DOHH2 (cell line): ENCODE measurements around the gene ELANE.

Experiments used
- H3F3A ChIP-seq: fragments of 200-600 bp; sonication (generic), shearing (Covaris generic); 2 replicates; pipeline ENCODE4 v1.6.0; 2016; ENCODE audit warnings: antibody characterized with exemption, mild to moderate bottlenecking; ENCODE audit not compliant: control insufficient read depth, insufficient read depth
- H3K27ac ChIP-seq: fragments of 200-600 bp; sonication (generic); 2 replicates; pipeline ENCODE4 v1.5.1; 2014; ENCODE audit warnings: low read depth, mild to moderate bottlenecking, low read length, moderate library complexity
- H3K27me3 ChIP-seq: fragments of 200-600 bp; sonication (generic); 2 replicates; pipeline ENCODE4 v1.6.1; 2014; ENCODE audit warnings: mild to moderate bottlenecking, low read length, mixed read lengths; ENCODE audit not compliant: control insufficient read depth
- H3K36me3 ChIP-seq: fragments of 200-600 bp; sonication (generic); 2 replicates; pipeline ENCODE4 v1.6.1; 2014; ENCODE audit warnings: mild to moderate bottlenecking, low read length, moderate library complexity, mixed read lengths; ENCODE audit not compliant: control insufficient read depth
- H3K4me1 ChIP-seq: fragments of 200-600 bp; sonication (generic); 2 replicates; pipeline ENCODE4 v1.6.1; 2014; ENCODE audit warnings: mild to moderate bottlenecking, low read length, mixed read lengths; ENCODE audit not compliant: control insufficient read depth
- H3K4me2 ChIP-seq: fragments of 200-600 bp; sonication (generic); 2 replicates; pipeline ENCODE4 v1.6.0; 2014; ENCODE audit warnings: mild to moderate bottlenecking, low read length, moderate library complexity
- H3K4me3 ChIP-seq: fragments of 200-600 bp; sonication (generic); 2 replicates; pipeline ENCODE4 v1.5.1; 2014; ENCODE audit warnings: mild to moderate bottlenecking, low read length, mixed read lengths
- H3K79me2 ChIP-seq: fragments of 200-600 bp; sonication (generic); 2 replicates; pipeline ENCODE4 v1.6.1; 2014; ENCODE audit warnings: mild to moderate bottlenecking, low read length, mixed read lengths; ENCODE audit not compliant: control insufficient read depth
- H3K9me2 ChIP-seq: fragments of 200-600 bp; sonication (generic); replicated peaks from 2 replicates; pipeline ENCODE4 v1.6.1; 2014; ENCODE audit warnings: mild to moderate bottlenecking, low read length, mixed read lengths; ENCODE audit not compliant: control insufficient read depth
- H3K9me3 ChIP-seq: fragments of 200-600 bp; sonication (generic); 2 replicates; pipeline ENCODE4 v1.6.1; 2014; ENCODE audit warnings: antibody characterized with exemption, low read length, mixed read lengths; ENCODE audit not compliant: control insufficient read depth, insufficient read depth
- H4K20me1 ChIP-seq: fragments of 200-600 bp; sonication (generic); 2 replicates; pipeline ENCODE4 v1.6.0; 2014; ENCODE audit warnings: low read depth, mild to moderate bottlenecking, antibody characterized with exemption, low read length, moderate library complexity; ENCODE audit not compliant: control insufficient read depth, insufficient read depth
- EZH2phosphoT487 ChIP-seq: fragments of 200-600 bp; sonication (generic); IDR thresholded peaks from 2 replicates; pipeline ENCODE4 v1.6.1; 2017; ENCODE audit warnings: borderline replicate concordance, mild to moderate bottlenecking, antibody characterized with exemption, low read length, moderate library complexity, mixed read lengths
- TF ChIP-seq, protein P1 (sequence below): fragments of 200-600 bp; sonication (generic); IDR thresholded peaks from one replicate; pipeline ENCODE4 v1.5.1; 2014; ENCODE audit warnings: antibody characterized with exemption, mild to moderate bottlenecking, low read depth, low read length; ENCODE audit not compliant: poor library complexity, severe bottlenecking

ELANE gene

DNA sequence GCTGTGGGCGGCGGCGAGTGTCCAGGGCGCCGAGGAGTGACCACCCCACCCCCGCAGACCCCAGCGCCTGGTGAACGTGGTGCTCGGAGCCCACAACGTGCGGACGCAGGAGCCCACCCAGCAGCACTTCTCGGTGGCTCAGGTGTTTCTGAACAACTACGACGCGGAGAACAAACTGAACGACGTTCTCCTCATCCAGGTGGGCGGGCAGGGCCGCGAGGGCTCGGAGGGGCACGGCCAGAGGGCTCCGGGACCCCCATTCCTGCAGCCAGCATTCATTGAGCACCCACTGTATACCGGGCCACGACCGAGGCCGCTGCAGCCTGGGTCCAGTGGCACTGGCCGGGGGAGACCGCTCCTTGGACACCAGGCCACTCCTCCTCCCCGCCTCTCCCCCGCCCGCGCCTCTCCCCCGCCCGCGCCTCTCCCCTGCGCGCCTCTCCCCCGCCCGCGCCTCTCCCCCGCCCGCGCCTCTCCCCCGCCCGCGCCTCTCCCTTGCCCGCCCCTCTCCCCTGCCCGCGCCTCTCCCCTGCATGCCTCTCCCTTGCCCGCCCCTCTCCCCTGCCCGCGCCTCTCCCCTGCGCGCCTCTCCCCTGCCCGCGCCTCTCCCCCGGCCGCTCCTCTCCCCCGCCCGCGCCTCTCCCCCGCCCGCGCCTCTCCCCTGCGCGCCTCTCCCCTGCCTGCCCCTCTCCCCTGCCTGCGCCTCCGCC, 8.1 kb upstream of the ELANE start:
- peaks cover 12% of the 10 kb centered on the region for H3K27me3 ChIP-seq
- H3K4me3 ChIP-seq, result no peak overlapping the region
- no peaks in the 10 kb centered on the region for H3K36me3 ChIP-seq
- H3K4me1 ChIP-seq, result peaks cover 15% of the 10 kb centered on the region
- no peaks in the 10 kb centered on the region for H3K9me2 ChIP-seq
- no peaks in the 10 kb centered on the region for H3K79me2 ChIP-seq
- no peak overlapping the region for H3K4me2 ChIP-seq
- no peak for TF ChIP-seq EZH2phosphoT487
- TF ChIP-seq, protein P1, sequence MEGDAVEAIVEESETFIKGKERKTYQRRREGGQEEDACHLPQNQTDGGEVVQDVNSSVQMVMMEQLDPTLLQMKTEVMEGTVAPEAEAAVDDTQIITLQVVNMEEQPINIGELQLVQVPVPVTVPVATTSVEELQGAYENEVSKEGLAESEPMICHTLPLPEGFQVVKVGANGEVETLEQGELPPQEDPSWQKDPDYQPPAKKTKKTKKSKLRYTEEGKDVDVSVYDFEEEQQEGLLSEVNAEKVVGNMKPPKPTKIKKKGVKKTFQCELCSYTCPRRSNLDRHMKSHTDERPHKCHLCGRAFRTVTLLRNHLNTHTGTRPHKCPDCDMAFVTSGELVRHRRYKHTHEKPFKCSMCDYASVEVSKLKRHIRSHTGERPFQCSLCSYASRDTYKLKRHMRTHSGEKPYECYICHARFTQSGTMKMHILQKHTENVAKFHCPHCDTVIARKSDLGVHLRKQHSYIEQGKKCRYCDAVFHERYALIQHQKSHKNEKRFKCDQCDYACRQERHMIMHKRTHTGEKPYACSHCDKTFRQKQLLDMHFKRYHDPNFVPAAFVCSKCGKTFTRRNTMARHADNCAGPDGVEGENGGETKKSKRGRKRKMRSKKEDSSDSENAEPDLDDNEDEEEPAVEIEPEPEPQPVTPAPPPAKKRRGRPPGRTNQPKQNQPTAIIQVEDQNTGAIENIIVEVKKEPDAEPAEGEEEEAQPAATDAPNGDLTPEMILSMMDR, result no peak
- no peak overlapping the region for H3K27ac ChIP-seq
- H4K20me1 ChIP-seq, result no peaks in the 10 kb centered on the region
- H3F3A ChIP-seq, result no peaks in the 10 kb centered on the region
- H3K9me3 ChIP-seq, result no peaks in the 10 kb centered on the region

DNA sequence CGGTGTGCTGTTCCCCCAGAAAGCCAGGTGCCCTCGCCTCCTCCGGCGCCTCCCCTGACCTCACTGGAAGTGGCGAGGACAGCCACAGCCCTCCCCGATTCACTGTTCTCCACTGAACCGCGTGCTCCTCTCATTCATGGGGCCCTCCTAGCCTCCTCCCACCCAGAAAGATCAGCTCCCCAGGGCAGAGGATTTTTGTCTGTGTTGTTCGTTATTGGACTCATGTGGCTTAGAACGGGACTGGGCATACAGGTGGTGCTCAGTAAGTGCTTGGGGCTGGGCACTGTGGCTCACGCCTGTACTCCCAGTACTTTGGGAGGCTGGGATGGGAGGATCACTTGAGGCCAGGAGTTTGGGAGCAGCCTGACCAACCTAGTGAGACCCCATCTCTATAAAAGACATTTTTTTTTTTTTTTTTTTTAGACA, 7.5 kb upstream of the ELANE start:
- no peak for TF ChIP-seq EZH2phosphoT487
- TF ChIP-seq, protein P1, result no peak
- H3K9me2 ChIP-seq, result no peaks in the 10 kb centered on the region
- no peak overlapping the region for H3K27ac ChIP-seq
- H3K36me3 ChIP-seq, result no peaks in the 10 kb centered on the region
- H3K9me3 ChIP-seq, result no peaks in the 10 kb centered on the region
- H3F3A ChIP-seq, result no peaks in the 10 kb centered on the region
- H3K4me2 ChIP-seq, result no peak overlapping the region
- H3K4me1 ChIP-seq, result peaks cover 15% of the 10 kb centered on the region
- H4K20me1 ChIP-seq, result no peaks in the 10 kb centered on the region
- peaks cover 12% of the 10 kb centered on the region for H3K27me3 ChIP-seq
- no peaks in the 10 kb centered on the region for H3K79me2 ChIP-seq
- H3K4me3 ChIP-seq, result no peak overlapping the region

DNA sequence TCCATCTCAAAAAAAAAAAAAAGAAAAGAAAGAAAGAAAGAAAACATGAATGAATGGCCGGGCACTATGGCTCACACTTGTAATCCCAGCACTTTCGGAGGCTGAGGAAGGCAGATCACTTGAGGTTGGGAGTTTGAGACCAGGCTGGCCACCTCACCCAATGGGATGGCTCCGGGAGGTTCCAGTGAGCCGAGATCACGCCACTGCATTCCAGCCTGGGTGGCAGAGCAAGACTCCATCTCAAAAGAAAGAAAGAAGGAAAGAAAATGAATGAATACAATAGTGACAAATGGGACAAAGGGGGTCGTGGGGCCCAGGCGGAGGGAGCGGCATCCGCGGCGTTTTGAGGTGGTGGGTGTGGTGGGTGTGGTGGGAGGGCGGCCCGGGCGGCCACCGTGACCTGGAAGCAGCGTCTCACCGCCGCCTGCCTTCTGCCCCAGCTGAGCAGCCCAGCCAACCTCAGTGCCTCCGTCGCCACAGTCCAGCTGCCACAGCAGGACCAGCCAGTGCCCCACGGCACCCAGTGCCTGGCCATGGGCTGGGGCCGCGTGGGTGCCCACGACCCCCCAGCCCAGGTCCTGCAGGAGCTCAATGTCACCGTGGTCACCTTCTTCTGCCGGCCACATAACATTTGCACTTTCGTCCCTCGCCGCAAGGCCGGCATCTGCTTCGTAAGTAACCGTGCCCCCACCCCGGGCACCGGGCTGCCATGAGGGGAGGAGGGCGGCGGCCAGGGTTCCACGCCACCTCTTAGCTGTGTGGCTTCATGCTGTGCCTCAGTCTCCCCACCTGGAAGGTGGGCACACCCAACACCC, 6.2 kb upstream of the ELANE start:
- no peak overlapping the region for H3K4me2 ChIP-seq
- H3K4me3 ChIP-seq, result no peak overlapping the region
- H3K4me1 ChIP-seq, result peaks cover 15% of the 10 kb centered on the region
- H3K9me3 ChIP-seq, result no peaks in the 10 kb centered on the region
- no peaks in the 10 kb centered on the region for H3F3A ChIP-seq
- H4K20me1 ChIP-seq, result no peaks in the 10 kb centered on the region
- no peaks in the 10 kb centered on the region for H3K9me2 ChIP-seq
- peaks cover 12% of the 10 kb centered on the region for H3K27me3 ChIP-seq
- TF ChIP-seq EZH2phosphoT487, result no peak
- TF ChIP-seq, protein P1, result no peak
- H3K79me2 ChIP-seq, result no peaks in the 10 kb centered on the region
- H3K36me3 ChIP-seq, result no peaks in the 10 kb centered on the region
- no peak overlapping the region for H3K27ac ChIP-seq
